OCI-M1 (cell line): ENCODE data around the gene DENND1A.
A peak's percentile ranks its signal among the peaks of the same experiment; 100 is the strongest.

Experiments
- DNase-seq: peaks from one replicate; lab custom pipeline; 2025; lab: John Stamatoyannopoulos, UW

Gene DENND1A

GRCh38 chr9:123457583-123457982, 472.3 kb downstream of the DENND1A start:
- DNase-seq = no peak

- no peak for DNase-seq
Measured at GRCh38 chr9:123456011-123456410, 473.9 kb downstream of the DENND1A start.

GRCh38 chr9:123455187-123455586, 474.7 kb downstream of the DENND1A start:
- DNase-seq = no peak

- DNase-seq = no peak
Measured at GRCh38 chr9:123454361-123454760, 475.6 kb downstream of the DENND1A start.

- DNase-seq = no peak
Measured at GRCh38 chr9:123453831-123454321, 476.1 kb downstream of the DENND1A start.

- no peak for DNase-seq
Measured at GRCh38 chr9:123453076-123453667, 476.8 kb downstream of the DENND1A start.

GRCh38 chr9:123450996-123451395, 478.9 kb downstream of the DENND1A start:
- DNase-seq = no peak

- DNase-seq = no peak
Measured at GRCh38 chr9:123450098-123450770, 479.7 kb downstream of the DENND1A start.

GRCh38 chr9:123447934-123448646, 481.8 kb downstream of the DENND1A start:
- no peak for DNase-seq

- DNase-seq = no peak
Measured at GRCh38 chr9:123445981-123446610, 483.8 kb downstream of the DENND1A start.

GRCh38 chr9:123445116-123445515, 484.8 kb downstream of the DENND1A start:
- DNase-seq = no peak

GRCh38 chr9:123441769-123442168, 488.2 kb downstream of the DENND1A start:
- no peak for DNase-seq

- DNase-seq = no peak
Measured at GRCh38 chr9:123440256-123440655, 489.7 kb downstream of the DENND1A start.

- DNase-seq = no peak
Measured at GRCh38 chr9:123438821-123439220, 491.1 kb downstream of the DENND1A start.

- no peak for DNase-seq
Measured at GRCh38 chr9:123438321-123438720, 491.6 kb downstream of the DENND1A start.

GRCh38 chr9:123437201-123437600, 492.7 kb downstream of the DENND1A start:
- no peak for DNase-seq

GRCh38 chr9:123435471-123435870, 494.5 kb downstream of the DENND1A start:
- DNase-seq = no peak

GRCh38 chr9:123434619-123435240, 495.2 kb downstream of the DENND1A start:
- no peak for DNase-seq

- no peak for DNase-seq
Measured at GRCh38 chr9:123432331-123433236, 497.3 kb downstream of the DENND1A start.

- DNase-seq = no peak
Measured at GRCh38 chr9:123431581-123431980, 498.3 kb downstream of the DENND1A start.

GRCh38 chr9:123428450-123428849, 501.5 kb downstream of the DENND1A start:
- DNase-seq = peak; percentile 54
